Thoracic aorta (tissue), 2 donors: Measurements from ENCODE around the gene UCHL3. TPM values are rescaled to one million over a fixed set of nuclear protein-coding genes. Genes with fewer than 3 reads are reported as not detected.

ENCODE experiments used
- ATAC-seq: fragments of 150-250 bp; one replicate; pipeline ENCODE4 v1.8.0; 2017; ENCODE audit warnings: low read depth; ENCODE audit not compliant: insufficient number of reproducible peaks, low FRiP score
- DNase-seq: peaks from one replicate; pipeline ENCODE4 v3.0.0-alpha.2; 2020; ENCODE audit warnings: low spot score
- H3K27ac ChIP-seq, 2 donors: fragments of 200-600 bp; sonication (generic); 1 replicate in 1 of 2; 2 replicates in 1 of 2; pipeline ENCODE4 v1.5.1; 2016; ENCODE audit warnings: mild to moderate bottlenecking in 2 of 2, moderate library complexity in 2 of 2
- H3K27me3 ChIP-seq: fragments of 200-600 bp; sonication (generic); replicated peaks from 2 replicates; pipeline ENCODE4 v1.6.0; 2016; ENCODE audit warnings: mild to moderate bottlenecking; ENCODE audit not compliant: insufficient read depth
- H3K36me3 ChIP-seq: fragments of 200-600 bp; sonication (generic); one replicate; pipeline ENCODE4 v1.5.1; 2016
- H3K4me1 ChIP-seq, 2 donors: fragments of 200-600 bp; sonication (generic); 1 replicate in 1 of 2; 2 replicates in 1 of 2; pipeline versions ENCODE4 v1.5.1 to v1.6.0; 2016; ENCODE audit warnings: low read depth in 2 of 2, mild to moderate bottlenecking in 1 of 2; ENCODE audit not compliant: control insufficient read depth in 1 of 2
- H3K4me3 ChIP-seq: fragments of 200-600 bp; sonication (generic); 2 replicates; pipeline ENCODE4 v1.5.1; 2016; ENCODE audit warnings: mild to moderate bottlenecking
- H3K9me3 ChIP-seq: fragments of 200-600 bp; sonication (generic); 2 replicates; pipeline ENCODE4 v1.5.1; 2016
- total RNA-seq, 2 donors: library from RNA; depleted of rRNA; stranded (reverse); fragments of >200 nt; gene quantifications; one replicate each; pipeline versions ENCODE4 v1.1.0 to v1.2.3, GENCODE V29; 2016
- TF ChIP-seq, protein P1 (sequence below): fragments of 200-600 bp; sonication (generic); IDR thresholded peaks from one replicate; pipeline ENCODE4 v1.5.1; 2019; ENCODE audit warnings: antibody characterized with exemption

UCHL3 gene
- total RNA-seq, 2 donors from 2014 or later, result 4.9 to 12.2 TPM

DNA sequence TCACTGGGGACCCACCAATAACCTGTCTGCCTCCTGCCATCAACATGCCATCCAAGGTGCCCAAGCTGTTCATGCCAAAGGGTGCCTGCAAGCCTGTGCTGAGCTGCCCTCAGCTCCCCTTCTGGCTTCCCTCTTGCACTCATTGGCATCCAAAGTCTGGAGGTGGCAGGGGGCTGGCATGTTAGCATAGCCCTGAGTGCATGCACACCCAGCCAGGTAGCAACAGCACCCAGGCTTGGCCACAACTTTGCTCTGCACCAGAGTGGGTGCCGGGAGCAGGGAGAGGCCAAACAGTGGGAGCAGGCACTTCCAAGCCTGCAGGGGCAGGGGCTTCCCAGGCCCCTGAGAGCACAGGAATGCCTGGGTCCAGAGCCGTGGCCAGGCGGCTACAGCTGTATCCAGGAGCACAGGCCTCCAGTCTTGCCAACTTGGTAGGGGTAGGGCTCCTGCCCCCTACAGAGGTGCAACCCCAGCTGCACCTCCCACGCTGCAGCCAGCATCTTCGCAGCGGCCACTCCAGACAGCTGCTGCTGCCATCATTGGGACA, 41.5 kb upstream of the UCHL3 start:
- TF ChIP-seq, protein P1, sequence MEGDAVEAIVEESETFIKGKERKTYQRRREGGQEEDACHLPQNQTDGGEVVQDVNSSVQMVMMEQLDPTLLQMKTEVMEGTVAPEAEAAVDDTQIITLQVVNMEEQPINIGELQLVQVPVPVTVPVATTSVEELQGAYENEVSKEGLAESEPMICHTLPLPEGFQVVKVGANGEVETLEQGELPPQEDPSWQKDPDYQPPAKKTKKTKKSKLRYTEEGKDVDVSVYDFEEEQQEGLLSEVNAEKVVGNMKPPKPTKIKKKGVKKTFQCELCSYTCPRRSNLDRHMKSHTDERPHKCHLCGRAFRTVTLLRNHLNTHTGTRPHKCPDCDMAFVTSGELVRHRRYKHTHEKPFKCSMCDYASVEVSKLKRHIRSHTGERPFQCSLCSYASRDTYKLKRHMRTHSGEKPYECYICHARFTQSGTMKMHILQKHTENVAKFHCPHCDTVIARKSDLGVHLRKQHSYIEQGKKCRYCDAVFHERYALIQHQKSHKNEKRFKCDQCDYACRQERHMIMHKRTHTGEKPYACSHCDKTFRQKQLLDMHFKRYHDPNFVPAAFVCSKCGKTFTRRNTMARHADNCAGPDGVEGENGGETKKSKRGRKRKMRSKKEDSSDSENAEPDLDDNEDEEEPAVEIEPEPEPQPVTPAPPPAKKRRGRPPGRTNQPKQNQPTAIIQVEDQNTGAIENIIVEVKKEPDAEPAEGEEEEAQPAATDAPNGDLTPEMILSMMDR, result no peak
- H3K27ac ChIP-seq, result no peak overlapping the region
- H3K4me3 ChIP-seq, result no peak overlapping the region
- H3K27me3 ChIP-seq, result no peaks in the 10 kb centered on the region
- no peaks in the 10 kb centered on the region for H3K9me3 ChIP-seq
- DNase-seq, result no peak
- H3K36me3 ChIP-seq, result no peaks in the 10 kb centered on the region
- H3K4me1 ChIP-seq, result no peaks in the 10 kb centered on the region
- no peak for ATAC-seq

DNA sequence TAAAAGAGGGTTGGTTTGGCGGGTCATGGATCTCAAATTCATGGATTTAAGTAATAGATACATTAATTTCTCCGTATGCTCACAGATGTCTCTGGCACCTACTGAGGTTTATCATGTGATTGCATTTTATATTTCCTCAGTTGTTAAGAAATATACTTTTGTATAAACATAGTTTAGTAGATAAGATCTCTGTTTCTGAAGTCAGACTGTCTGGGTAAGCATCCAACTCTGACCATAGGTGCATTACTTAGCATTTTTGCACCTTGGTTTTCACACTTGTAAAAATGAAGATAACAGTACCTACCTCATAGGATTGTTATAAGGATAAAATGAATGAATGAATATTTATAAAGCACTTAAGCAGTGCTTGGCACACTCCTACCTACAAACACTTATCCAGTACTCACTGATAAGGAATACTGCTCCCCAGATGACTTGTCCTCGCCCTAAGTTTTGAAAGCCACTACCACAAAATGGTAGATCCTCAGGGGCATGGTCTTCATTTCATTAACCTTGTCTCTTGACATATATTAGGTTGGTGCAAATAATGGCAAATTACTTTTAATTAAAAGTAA, 38.5 kb upstream of the UCHL3 start:
- H3K27ac ChIP-seq, result no peak overlapping the region
- ATAC-seq (no peak), DNase-seq (no peak)
- no peak overlapping the region for H3K4me3 ChIP-seq
- H3K9me3 ChIP-seq, result no peaks in the 10 kb centered on the region
- no peaks in the 10 kb centered on the region for H3K36me3 ChIP-seq
- TF ChIP-seq, protein P1, result no peak
- H3K4me1 ChIP-seq, result no peaks in the 10 kb centered on the region
- H3K27me3 ChIP-seq, result no peaks in the 10 kb centered on the region

DNA sequence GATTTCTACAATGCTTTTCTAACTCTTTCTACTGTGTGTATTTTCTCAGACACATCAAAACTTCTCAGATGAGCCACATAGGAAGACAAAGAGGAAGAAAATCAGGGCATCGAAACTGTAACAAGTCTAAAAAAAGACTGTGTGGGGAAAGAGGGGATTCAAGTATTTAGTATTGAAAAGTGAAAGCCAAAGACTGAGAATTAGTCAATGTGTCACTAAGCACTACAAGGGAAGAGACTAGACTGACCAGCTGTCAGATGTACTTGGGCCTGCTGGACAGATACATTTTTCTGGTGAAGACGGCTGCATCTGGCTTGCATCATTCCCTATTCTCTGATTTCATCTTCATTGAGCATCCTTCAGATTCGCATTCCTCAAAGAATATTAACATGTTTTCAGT, 37.3 kb upstream of the UCHL3 start:
- Histone ChIP-seq H3K4me1 (no peaks in the 10 kb centered on the region), H3K4me3 (no peak overlapping the region), H3K36me3 (no peaks in the 10 kb centered on the region), H3K9me3 (no peaks in the 10 kb centered on the region), H3K27ac (no peak overlapping the region), H3K27me3 (no peaks in the 10 kb centered on the region)
- DNase-seq, result no peak
- ATAC-seq, result no peak
- TF ChIP-seq, protein P1, result no peak

DNA sequence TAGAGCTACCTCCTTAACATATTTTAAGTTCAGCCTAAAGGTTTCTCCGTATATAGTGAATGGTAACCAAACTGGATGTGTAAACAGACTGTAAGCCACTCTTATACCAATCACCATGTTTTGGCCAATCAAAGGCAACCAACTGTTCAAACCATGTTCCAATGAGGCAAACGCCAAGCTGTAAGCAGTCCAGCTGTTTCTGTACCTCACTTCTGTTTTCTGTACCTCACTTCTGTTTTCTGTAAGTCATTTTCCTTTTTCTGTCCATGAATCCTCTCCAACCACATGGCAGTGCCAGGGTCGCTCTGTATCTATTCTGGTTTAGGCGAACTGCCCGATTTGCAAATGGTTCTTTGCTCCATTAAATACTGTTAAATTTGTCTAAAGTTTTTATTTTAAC, 36.3 kb upstream of the UCHL3 start:
- Histone ChIP-seq H3K36me3 (no peaks in the 10 kb centered on the region), H3K4me1 (no peaks in the 10 kb centered on the region), H3K27ac (no peak overlapping the region), H3K4me3 (no peak overlapping the region), H3K9me3 (no peaks in the 10 kb centered on the region), H3K27me3 (no peaks in the 10 kb centered on the region)
- ATAC-seq, result no peak
- no peak for DNase-seq
- TF ChIP-seq, protein P1, result no peak

DNA sequence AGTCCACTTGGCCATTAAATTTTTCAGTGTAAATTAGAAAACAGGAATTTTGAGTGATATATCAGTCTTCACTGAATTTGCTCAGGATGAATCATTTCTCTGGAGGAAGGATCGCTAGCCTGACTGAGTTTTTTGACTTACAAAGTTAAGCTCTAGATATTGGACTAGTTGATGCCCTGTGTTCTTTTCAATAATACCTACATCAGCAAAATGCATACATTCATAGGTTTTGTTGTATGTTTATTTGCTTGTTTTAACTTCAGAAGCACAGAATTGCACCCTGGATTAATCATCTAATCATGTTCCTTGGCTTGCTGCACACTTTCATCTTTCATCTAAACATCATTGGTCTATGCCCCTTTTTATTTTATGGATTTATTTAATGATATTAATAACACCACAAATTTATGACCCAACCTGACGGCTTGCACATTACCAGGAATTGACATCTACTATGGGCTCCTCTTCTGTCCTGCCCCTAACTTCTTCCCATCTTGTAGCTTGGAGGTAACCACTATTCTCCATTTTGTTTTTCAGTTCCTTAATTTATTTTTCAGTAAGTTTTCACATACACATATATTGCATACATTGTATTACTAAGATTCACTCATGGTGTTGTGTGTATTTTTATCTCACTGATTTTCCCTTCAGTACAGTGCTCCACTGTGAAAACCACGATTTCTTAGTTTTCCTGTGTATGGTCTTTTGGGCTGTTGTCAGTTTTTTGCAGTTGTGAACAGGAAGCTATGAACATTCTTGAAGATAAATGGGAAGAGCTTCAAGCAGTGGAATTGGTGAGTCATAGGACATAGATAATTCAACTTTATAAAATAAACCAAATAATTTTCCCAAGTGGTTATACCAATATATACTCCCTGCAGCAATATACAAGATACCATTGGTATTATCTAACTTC, 35.3 kb upstream of the UCHL3 start:
- TF ChIP-seq, protein P1, result no peak
- Histone ChIP-seq H3K27ac (no peak overlapping the region), H3K36me3 (no peaks in the 10 kb centered on the region), H3K4me1 (no peaks in the 10 kb centered on the region), H3K4me3 (no peak overlapping the region), H3K9me3 (no peaks in the 10 kb centered on the region), H3K27me3 (no peaks in the 10 kb centered on the region)
- no peak for DNase-seq
- no peak for ATAC-seq
